ENCODE measurements around the gene BMP7. TPM values are rescaled to one million over a fixed set of nuclear protein-coding genes. Genes with fewer than 3 reads are reported as not detected.
A peak's percentile ranks its signal among the peaks of the same experiment; 100 is the strongest.

The BMP7 gene
- total and polyA plus RNA-seq, 2 of the 8 experiments (the other 6 are each of a cell fraction or from before 2014, with no cell fraction given): 9.2 to 14.7 TPM

DNA sequence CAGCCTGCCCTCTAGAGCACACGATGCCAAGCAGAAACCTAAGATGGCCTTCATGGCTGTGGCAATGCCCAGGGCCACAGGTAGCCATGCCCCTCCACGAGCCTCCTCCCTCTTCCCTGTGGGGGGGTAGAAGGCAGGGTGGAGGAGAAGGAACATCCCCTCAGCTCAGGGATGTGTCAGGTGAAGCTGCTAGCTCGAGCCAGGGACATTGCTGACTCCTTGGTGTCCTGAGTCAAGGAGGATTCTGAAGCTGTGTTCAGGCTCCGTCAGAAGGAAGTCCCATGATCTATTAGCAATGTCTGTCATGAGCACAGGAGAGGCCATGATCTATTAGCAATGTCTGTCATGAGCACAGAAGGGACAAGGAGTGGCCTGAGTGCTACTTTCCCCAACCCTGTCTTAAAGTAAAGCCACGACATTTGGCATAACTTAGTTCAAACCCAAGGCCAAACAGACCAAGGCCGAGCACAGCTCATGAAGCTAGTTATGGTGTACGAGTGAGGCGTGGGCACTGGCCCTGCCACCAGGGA, 87.8 kb downstream of the BMP7 start:
- Histone ChIP-seq H2AK5ac (ENCODE audit: low read depth, low read length) (peak overlapping the region; percentile 56; the same call in 1 of the 2 replicates), H3K36me3 (ENCODE audit: control insufficient read depth in 2 of 4, insufficient read depth in 4 of 4, low read length in 3 of 4) (no peaks in the 10 kb centered on the region), H4K8ac (ENCODE audit: extremely low read depth, insufficient read depth, low read length) (no peak overlapping the region), H4K91ac (replicated peaks; ENCODE audit: insufficient read length, low read length) (no peak overlapping the region), H3K18ac (ENCODE audit: extremely low read depth, low read length) (no peak overlapping the region), H3K23ac (ENCODE audit: insufficient read length) (no peak overlapping the region), H3K23me2 (ENCODE audit: low read depth, low read length) (no peaks in the 10 kb centered on the region), H3K9ac (replicated peaks in 1 of 4; ENCODE audit: extremely low read depth in 1 of 4, low read depth in 3 of 4, low read length in 3 of 4) (no peak overlapping the region), H3K79me2 (ENCODE audit: control insufficient read depth in 1 of 2, insufficient read depth in 2 of 2, low read length in 2 of 2) (no peaks in the 10 kb centered on the region), H3K4me1 (replicated peaks in 1 of 4; ENCODE audit: control insufficient read depth in 3 of 4, insufficient read depth in 4 of 4, low read length in 3 of 4) (peaks cover 0 to 16% (median 2%) of the 10 kb centered on the region in 4 experiments; a peak in 6 of 7 replicates), H2BK120ac (replicated peaks; ENCODE audit: low read depth, low read length) (no peak overlapping the region), H3K14ac (ENCODE audit: insufficient read length) (no peak overlapping the region), H2AFZ (ENCODE audit: low read length) (no peak overlapping the region), H3K4me3 (ENCODE audit: extremely low read depth in 1 of 4, insufficient read depth in 2 of 4, low read depth in 3 of 4, low read length in 4 of 4) (no peak overlapping the region), H3K4ac (replicated peaks; ENCODE audit: insufficient read length, low read depth, low read length) (no peak overlapping the region), H4K20me1 (replicated peaks in 1 of 2; ENCODE audit: control insufficient read depth in 1 of 2, insufficient read depth in 2 of 2, low read length in 2 of 2) (no peaks in the 10 kb centered on the region), H3K9me3 (ENCODE audit: insufficient read depth in 2 of 2, low read depth in 1 of 2, low read length in 1 of 2) (no peaks in the 10 kb centered on the region), H3K4me2 (ENCODE audit: insufficient read depth in 1 of 2, low read depth in 2 of 2, low read length in 2 of 2) (no peak overlapping the region), H2BK5ac (ENCODE audit: low read depth, low read length) (peak overlapping the region; percentile 61; the same call in 1 of the 2 replicates), H3K56ac (replicated peaks; ENCODE audit: insufficient read length, low read depth, low read length) (no peak overlapping the region), H3K27ac (ENCODE audit: low read depth, low read length) (no peak overlapping the region), H2BK15ac (ENCODE audit: low read length) (peak overlapping the region; percentile 2; the same call in 1 of the 2 replicates), H2BK20ac (ENCODE audit: low read length) (peak overlapping the region; percentile 43; the same call in 1 of the 2 replicates), H3K27me3 (replicated peaks in 1 of 4; ENCODE audit: control insufficient read depth in 3 of 4, extremely low read depth in 1 of 4, insufficient read depth in 3 of 4, low read length in 3 of 4) (no peaks in the 10 kb centered on the region), H4K5ac (ENCODE audit: insufficient read length, low read depth, low read length) (no peak overlapping the region), H2BK12ac (ENCODE audit: low read depth, low read length) (0 out of 2 replicates have a peak overlapping the region, but pooled peaks have one; percentile 39), H3K79me1 (ENCODE audit: low read depth, low read length) (no peaks in the 10 kb centered on the region)
- WGBS, 2 experiments (ENCODE audit: extremely low coverage in 1 of 2, insufficient coverage in 1 of 2, insufficient read length in 1 of 2, insufficient replicate concordance in 2 of 2, low coverage in 1 of 2, low lambda C conversion rate in 2 of 2, missing lambda C conversion rate in 1 of 2): 91% methylated on average over 7 of the region's 8 CpGs; no CpG with 5 or more reads in 1 of the 2 experiments
- no peak for DNase-seq (ENCODE audit: low read depth in 1 of 2, low spot score in 2 of 2)
- ChIA-PET CTCF (ENCODE audit: partially characterized antibody) (interaction anchor here (0.6 to 5.6 kb wide), 5 partner anchors 60 to 153 kb away, joined by 3 to 35 read pairs (median 3); partner anchors contain the start of gene SPO11), POLR2A (ENCODE audit: partially characterized antibody) (interaction anchor here (1.6 kb wide), 1 partner anchor 9 kb away, joined by 3 read pairs; no protein-coding TSS in a partner anchor)
- no peak for TF ChIP-seq TAF7 (optimal IDR thresholded peaks at IDR 0.05; ENCODE audit: borderline replicate concordance, low read depth, low read length)
- TF ChIP-seq CREB1 (IDR thresholded peaks at IDR 0.05): no peak
- TF ChIP-seq SUZ12 (IDR thresholded peaks at IDR 0.05; ENCODE audit: low read length): no peak
- FAIRE-seq: peak; percentile 28

All from H1 (cell line).